IgD-negative memory B cell (primary cell): Measurements from ENCODE around the gene NLGN1. TPM values are rescaled to one million over a fixed set of nuclear protein-coding genes. Genes with fewer than 3 reads are reported as not detected.
"Not testable (repeated sequence)": the region's sequence is repeated elsewhere in the genome, so short reads cannot be mapped to it uniquely, and the experiment has no call there.

ENCODE experiments used
- H3K27ac Mint-ChIP-seq, 3 donors: one replicate each; pipeline ENCODE4 v1.8.0; 2020 to 2022; ENCODE audit warnings: mild to moderate bottlenecking in 3 of 3, mixed read lengths in 3 of 3, moderate library complexity in 1 of 3
- H3K27me3 Mint-ChIP-seq: one replicate; pipeline ENCODE4 v1.8.0; 2021; ENCODE audit warnings: mixed read lengths
- H3K36me3 Mint-ChIP-seq: one replicate; pipeline ENCODE4 v1.8.0; 2020; ENCODE audit warnings: mild to moderate bottlenecking, mixed read lengths
- H3K4me1 Mint-ChIP-seq, 3 donors: one replicate each; pipeline ENCODE4 v1.8.0; 2020 to 2022; ENCODE audit warnings: mixed read lengths in 3 of 3, mild to moderate bottlenecking in 1 of 3
- H3K4me3 Mint-ChIP-seq, 4 donors: one replicate each; pipeline ENCODE4 v1.8.0; 2020 to 2022; ENCODE audit warnings: mild to moderate bottlenecking in 4 of 4, mixed read lengths in 4 of 4, moderate library complexity in 3 of 4
- H3K9me3 Mint-ChIP-seq, 3 donors: one replicate each; pipeline ENCODE4 v1.8.0; 2020 to 2021; ENCODE audit warnings: mixed read lengths in 3 of 3, mild to moderate bottlenecking in 1 of 3
- polyA plus RNA-seq: library from polyadenylated mRNA; unstranded; fragments of 300-500 nt; fragmentation: Illumina TruSeq; gene quantifications from one replicate; pipeline ENCODE4 v1.2.3, GENCODE V29; 2021

Gene NLGN1
- polyA plus RNA-seq, 1 donor from 2014 or later: not detected

- H3K36me3 Mint-ChIP-seq: no peaks in the 10 kb centered on the region
Measured at GRCh38 chr3:173403376-173403775, 5.8 kb downstream of the NLGN1 start.

GRCh38 chr3:173404156-173404555 is 6.6 kb downstream of the NLGN1 start:
- H3K9me3 Mint-ChIP-seq: peaks cover 0 to 5% (median 2%) of the 10 kb centered on the region in 3 donors
- no peak overlapping the region for H3K4me3 Mint-ChIP-seq
- H3K4me1 Mint-ChIP-seq: no peaks in the 10 kb centered on the region
- H3K36me3 Mint-ChIP-seq: no peaks in the 10 kb centered on the region
- H3K27me3 Mint-ChIP-seq: peaks cover 4% of the 10 kb centered on the region
- H3K27ac Mint-ChIP-seq: no peak overlapping the region

More at GRCh38 chr3:173403376-173403775, 5.8 kb downstream of the NLGN1 start:
- no peak overlapping the region for H3K4me3 Mint-ChIP-seq
- no peak overlapping the region for H3K27ac Mint-ChIP-seq
- no peaks in the 10 kb centered on the region for H3K4me1 Mint-ChIP-seq
- peaks cover 7% of the 10 kb centered on the region for H3K27me3 Mint-ChIP-seq
- H3K9me3 Mint-ChIP-seq: peaks cover 1 to 5% (median 2%) of the 10 kb centered on the region in 3 donors

- Mint-ChIP-seq H3K27me3 (no peaks in the 10 kb centered on the region), H3K36me3 (no peaks in the 10 kb centered on the region), H3K9me3 (no peaks in the 10 kb centered on the region), H3K4me3 (no peak overlapping the region), H3K4me1 (no peaks in the 10 kb centered on the region), H3K27ac (no peak overlapping the region)
Measured at GRCh38 chr3:173410436-173410835, 12.9 kb downstream of the NLGN1 start.

- Mint-ChIP-seq H3K4me3 (no peak overlapping the region), H3K27me3 (no peaks in the 10 kb centered on the region), H3K27ac (no peak overlapping the region), H3K9me3 (no peaks in the 10 kb centered on the region), H3K4me1 (no peaks in the 10 kb centered on the region), H3K36me3 (no peaks in the 10 kb centered on the region)
Measured at GRCh38 chr3:173410849-173411248, 13.3 kb downstream of the NLGN1 start.

GRCh38 chr3:173411375-173411973 is 13.9 kb downstream of the NLGN1 start:
- Mint-ChIP-seq H3K36me3 (no peaks in the 10 kb centered on the region), H3K4me1 (no peaks in the 10 kb centered on the region), H3K4me3 (no peak overlapping the region), H3K27me3 (no peaks in the 10 kb centered on the region), H3K9me3 (no peaks in the 10 kb centered on the region), H3K27ac (no peak overlapping the region)

- Mint-ChIP-seq H3K9me3 (peaks cover 0 to 2% (median 0%) of the 10 kb centered on the region in 3 donors), H3K36me3 (no peaks in the 10 kb centered on the region), H3K4me1 (no peaks in the 10 kb centered on the region), H3K27me3 (no peaks in the 10 kb centered on the region), H3K27ac (no peak overlapping the region), H3K4me3 (no peak overlapping the region)
Measured at GRCh38 chr3:173416070-173416469, 18.5 kb downstream of the NLGN1 start.

- no peaks in the 10 kb centered on the region for H3K4me1 Mint-ChIP-seq
- no peaks in the 10 kb centered on the region for H3K36me3 Mint-ChIP-seq
- peaks cover 0 to 23% (median 6%) of the 10 kb centered on the region in 3 donors for H3K9me3 Mint-ChIP-seq
- no peak overlapping the region for H3K4me3 Mint-ChIP-seq
- H3K27me3 Mint-ChIP-seq: no peaks in the 10 kb centered on the region
- H3K27ac Mint-ChIP-seq: no peak overlapping the region
Measured at GRCh38 chr3:173429076-173429475, 31.5 kb downstream of the NLGN1 start.

GRCh38 chr3:173429527-173429926 is 32.0 kb downstream of the NLGN1 start:
- Mint-ChIP-seq H3K27me3 (no peaks in the 10 kb centered on the region), H3K36me3 (no peaks in the 10 kb centered on the region), H3K4me1 (no peaks in the 10 kb centered on the region), H3K4me3 (no peak overlapping the region), H3K27ac (no peak overlapping the region), H3K9me3 (peaks cover 0 to 23% (median 6%) of the 10 kb centered on the region in 3 donors)

GRCh38 chr3:173430576-173430975 is 33.0 kb downstream of the NLGN1 start:
- no peak overlapping the region for H3K27ac Mint-ChIP-seq
- no peaks in the 10 kb centered on the region for H3K36me3 Mint-ChIP-seq
- H3K27me3 Mint-ChIP-seq: no peaks in the 10 kb centered on the region

GRCh38 chr3:173439004-173439403 is 41.5 kb downstream of the NLGN1 start:
- H3K4me3 Mint-ChIP-seq: no peak overlapping the region
- no peaks in the 10 kb centered on the region for H3K4me1 Mint-ChIP-seq
- H3K9me3 Mint-ChIP-seq: peaks cover 0 to 7% (median 5%) of the 10 kb centered on the region in 3 donors
- H3K27ac Mint-ChIP-seq: no peak overlapping the region
- peaks cover 1% of the 10 kb centered on the region for H3K36me3 Mint-ChIP-seq
- H3K27me3 Mint-ChIP-seq: no peaks in the 10 kb centered on the region

More at GRCh38 chr3:173430576-173430975, 33.0 kb downstream of the NLGN1 start:
- H3K4me1 Mint-ChIP-seq: no peaks in the 10 kb centered on the region
- no peak overlapping the region for H3K4me3 Mint-ChIP-seq
- peaks cover 2 to 23% (median 6%) of the 10 kb centered on the region in 3 donors for H3K9me3 Mint-ChIP-seq

GRCh38 chr3:173440514-173440913 is 43.0 kb downstream of the NLGN1 start:
- no peaks in the 10 kb centered on the region for H3K4me1 Mint-ChIP-seq
- H3K36me3 Mint-ChIP-seq: peaks cover 1% of the 10 kb centered on the region
- no peak overlapping the region for H3K27ac Mint-ChIP-seq
- peaks cover 0 to 7% (median 2%) of the 10 kb centered on the region in 3 donors for H3K9me3 Mint-ChIP-seq
- no peaks in the 10 kb centered on the region for H3K27me3 Mint-ChIP-seq
- no peak overlapping the region for H3K4me3 Mint-ChIP-seq

- H3K9me3 Mint-ChIP-seq, H3K4me3 Mint-ChIP-seq, H3K4me1 Mint-ChIP-seq, H3K27me3 Mint-ChIP-seq, H3K36me3 Mint-ChIP-seq: not testable (repeated sequence)
- peak overlapping the region in 1 of 3 donors; percentile 19 for H3K27ac Mint-ChIP-seq
Measured at GRCh38 chr3:173451561-173451960, 54.0 kb downstream of the NLGN1 start.

GRCh38 chr3:173463250-173463649 is 65.7 kb downstream of the NLGN1 start:
- no peaks in the 10 kb centered on the region for H3K27me3 Mint-ChIP-seq
- H3K27ac Mint-ChIP-seq: no peak overlapping the region
- no peaks in the 10 kb centered on the region for H3K4me1 Mint-ChIP-seq
- H3K9me3 Mint-ChIP-seq: peaks cover 0 to 6% (median 2%) of the 10 kb centered on the region in 3 donors
- no peak overlapping the region for H3K4me3 Mint-ChIP-seq
- no peaks in the 10 kb centered on the region for H3K36me3 Mint-ChIP-seq

GRCh38 chr3:173465112-173465511 is 67.6 kb downstream of the NLGN1 start:
- no peaks in the 10 kb centered on the region for H3K4me1 Mint-ChIP-seq
- no peaks in the 10 kb centered on the region for H3K27me3 Mint-ChIP-seq
- H3K4me3 Mint-ChIP-seq: no peak overlapping the region
- no peak overlapping the region for H3K27ac Mint-ChIP-seq
- peaks cover 2 to 6% (median 2%) of the 10 kb centered on the region in 3 donors for H3K9me3 Mint-ChIP-seq
- no peaks in the 10 kb centered on the region for H3K36me3 Mint-ChIP-seq

- Mint-ChIP-seq H3K27ac (no peak overlapping the region), H3K27me3 (no peaks in the 10 kb centered on the region), H3K9me3 (peaks cover 2 to 6% (median 2%) of the 10 kb centered on the region in 3 donors), H3K36me3 (no peaks in the 10 kb centered on the region), H3K4me3 (no peak overlapping the region), H3K4me1 (no peaks in the 10 kb centered on the region)
Measured at GRCh38 chr3:173465898-173466678, 68.5 kb downstream of the NLGN1 start.

- Mint-ChIP-seq H3K27me3 (no peaks in the 10 kb centered on the region), H3K27ac (no peak overlapping the region), H3K9me3 (peaks cover 0 to 6% (median 2%) of the 10 kb centered on the region in 3 donors), H3K4me3 (no peak overlapping the region), H3K4me1 (no peaks in the 10 kb centered on the region), H3K36me3 (no peaks in the 10 kb centered on the region)
Measured at GRCh38 chr3:173467501-173467900, 70.0 kb downstream of the NLGN1 start.
